ENCODE data around the gene CFAP298. TPM values are rescaled to one million over a fixed set of nuclear protein-coding genes. Genes with fewer than 3 reads are reported as not detected.

Gene CFAP298
- total and polyA plus RNA-seq, 2 donors (not counting 1 experiment from before 2014, with no cell fraction given) = 22.0 to 29.2 TPM

DNA sequence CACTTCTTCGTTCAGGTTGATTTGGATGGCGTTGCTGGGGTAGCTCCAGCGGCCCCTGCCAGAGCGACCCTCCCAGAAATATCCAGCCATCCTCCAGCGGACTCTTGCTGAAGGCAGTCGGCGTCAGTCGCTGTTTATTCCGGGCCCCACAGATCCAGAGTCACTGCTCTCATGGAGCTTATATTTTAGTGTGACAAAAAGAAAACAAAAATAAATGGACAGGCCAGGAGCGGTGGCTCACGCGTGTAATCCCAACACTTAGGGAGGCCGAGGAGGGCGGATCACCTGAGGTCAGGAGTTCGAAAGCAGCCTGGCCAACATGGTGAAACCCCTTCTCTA lies 791 bp upstream of the CFAP298 start:
- Mint-ChIP-seq H3K4me1 (peaks cover 7% of the 10 kb centered on the region), H3K27me3 (peaks cover 5% of the 10 kb centered on the region), H3K27ac (peak overlapping the region; percentile 97), H3K9me3 (ENCODE audit: insufficient read depth) (no peaks in the 10 kb centered on the region), H3K4me3 (peak overlapping the region; percentile 98)
- Histone ChIP-seq H3K27me3 (replicated peaks in 1 of 4; ENCODE audit: control extremely low read depth in 1 of 4, control insufficient read depth in 3 of 4, insufficient read depth in 4 of 4, low read length in 3 of 4) (no peaks in the 10 kb centered on the region), H3K4me3 (ENCODE audit: control extremely low read depth in 1 of 5, extremely low read depth in 1 of 5, insufficient read depth in 1 of 5, low read depth in 2 of 5, low read length in 4 of 5) (peak overlapping the region; percentile 85 to 95 (median 88)), H2AFZ (ENCODE audit: insufficient read depth, low read depth, low read length, poor library complexity, severe bottlenecking) (peak overlapping the region; percentile 95), H3K4me1 (ENCODE audit: control insufficient read depth in 2 of 2, insufficient read depth in 2 of 2, low read length in 2 of 2) (peaks cover 3 to 21% of the 10 kb centered on the region in 2 donors), H3K79me2 (ENCODE audit: control insufficient read depth, insufficient read depth, low read length) (peaks cover 18% of the 10 kb centered on the region), H4K20me1 (ENCODE audit: control insufficient read depth, insufficient read depth, low read length, poor library complexity, severe bottlenecking) (no peaks in the 10 kb centered on the region), H3K4me2 (replicated peaks; ENCODE audit: low read depth, low read length, poor library complexity, severe bottlenecking) (peak overlapping the region; percentile 99), H3K9me3 (ENCODE audit: control extremely low read depth in 1 of 3, control insufficient read depth in 2 of 3, insufficient read depth in 1 of 3, low read length in 2 of 3) (peaks cover 0 to 5% (median 0%) of the 10 kb centered on the region in 3 donors), H3K9ac (ENCODE audit: low read length) (peak overlapping the region; percentile 94), H3K36me3 (replicated peaks in 1 of 2; ENCODE audit: control extremely low read depth in 1 of 2, control insufficient read depth in 1 of 2, extremely low read depth in 1 of 2, insufficient read depth in 2 of 2, low read length in 1 of 2) (peaks cover 2 to 6% of the 10 kb centered on the region in 2 experiments), H3K27ac (ENCODE audit: low read length in 2 of 2) (peak overlapping the region; percentile 78 to 92)
- ChIA-PET POLR2A (interaction anchor here (0.7 to 1.6 kb wide), 4 partner anchors 115 to 220 kb away, joined by 3 to 5 read pairs (median 4); partner anchors contain the start of gene SYNJ1), CTCF (interaction anchor here (1.2 to 3.0 kb wide), 2 partner anchors 13 to 159 kb away, joined by 4 to 21 read pairs; partner anchors contain the start of gene PAXBP1)
- no peak for ATAC-seq (ENCODE audit: low read depth)
- no peak for TF ChIP-seq EZH2 (IDR thresholded peaks at IDR 0.05; ENCODE audit: borderline replicate concordance, insufficient read depth, low read depth, low read length, poor library complexity, severe bottlenecking)
- TF ChIP-seq, protein P1, sequence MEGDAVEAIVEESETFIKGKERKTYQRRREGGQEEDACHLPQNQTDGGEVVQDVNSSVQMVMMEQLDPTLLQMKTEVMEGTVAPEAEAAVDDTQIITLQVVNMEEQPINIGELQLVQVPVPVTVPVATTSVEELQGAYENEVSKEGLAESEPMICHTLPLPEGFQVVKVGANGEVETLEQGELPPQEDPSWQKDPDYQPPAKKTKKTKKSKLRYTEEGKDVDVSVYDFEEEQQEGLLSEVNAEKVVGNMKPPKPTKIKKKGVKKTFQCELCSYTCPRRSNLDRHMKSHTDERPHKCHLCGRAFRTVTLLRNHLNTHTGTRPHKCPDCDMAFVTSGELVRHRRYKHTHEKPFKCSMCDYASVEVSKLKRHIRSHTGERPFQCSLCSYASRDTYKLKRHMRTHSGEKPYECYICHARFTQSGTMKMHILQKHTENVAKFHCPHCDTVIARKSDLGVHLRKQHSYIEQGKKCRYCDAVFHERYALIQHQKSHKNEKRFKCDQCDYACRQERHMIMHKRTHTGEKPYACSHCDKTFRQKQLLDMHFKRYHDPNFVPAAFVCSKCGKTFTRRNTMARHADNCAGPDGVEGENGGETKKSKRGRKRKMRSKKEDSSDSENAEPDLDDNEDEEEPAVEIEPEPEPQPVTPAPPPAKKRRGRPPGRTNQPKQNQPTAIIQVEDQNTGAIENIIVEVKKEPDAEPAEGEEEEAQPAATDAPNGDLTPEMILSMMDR (IDR thresholded peaks at IDR 0.05) = no peak
- 0% methylated on average over 1 of the region's 15 CpGs for WGBS (ENCODE audit: insufficient coverage)
- DNase-seq = no peak
- intact Hi-C loops (cut with micrococcal nuclease) = loop anchor here (1.0 to 10.0 kb wide), 11 partner anchors 99 to 1028 kb away; partner anchors contain the start of genes CRYZL1, GART, IFNAR1 and MIS18A

DNA sequence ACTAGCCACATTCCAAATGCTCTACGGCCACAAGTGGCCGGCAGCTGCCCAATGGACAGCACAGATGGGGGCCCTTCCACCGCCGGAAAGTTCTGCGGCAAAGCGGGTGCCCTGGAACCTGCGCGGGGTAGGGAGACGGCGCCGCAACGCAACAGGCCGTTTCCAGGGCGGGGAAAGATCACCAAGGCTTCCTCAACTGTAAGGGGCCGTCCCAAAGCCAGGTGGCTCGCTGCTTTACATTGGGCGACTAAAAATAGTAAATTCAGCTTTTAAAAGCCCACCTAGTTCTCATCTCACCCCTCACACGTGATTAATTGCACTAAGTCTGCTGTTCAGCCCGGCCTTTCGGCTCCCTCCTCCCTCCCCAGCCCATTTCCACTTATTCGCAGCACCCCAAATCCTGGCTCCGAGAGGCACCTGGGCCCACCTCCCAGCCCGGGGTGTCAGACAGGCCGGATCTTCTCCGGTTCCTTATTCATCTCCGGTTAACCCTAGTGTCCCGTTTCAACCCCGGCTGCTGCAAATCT lies 643 bp downstream of the CFAP298 start:
- Mint-ChIP-seq H3K27me3 (peaks cover 3% of the 10 kb centered on the region), H3K27ac (peak overlapping the region; percentile 97), H3K9me3 (ENCODE audit: insufficient read depth) (no peaks in the 10 kb centered on the region), H3K4me3 (peak overlapping the region; percentile 98), H3K4me1 (peaks cover 7% of the 10 kb centered on the region)
- Histone ChIP-seq H3K4me2 (replicated peaks; ENCODE audit: low read depth, low read length, poor library complexity, severe bottlenecking) (peak overlapping the region; percentile 99), H4K20me1 (ENCODE audit: control insufficient read depth, insufficient read depth, low read length, poor library complexity, severe bottlenecking) (no peaks in the 10 kb centered on the region), H3K9me3 (ENCODE audit: control extremely low read depth in 1 of 3, control insufficient read depth in 2 of 3, insufficient read depth in 1 of 3, low read length in 2 of 3) (peaks cover 0 to 5% (median 0%) of the 10 kb centered on the region in 3 donors), H3K36me3 (replicated peaks in 1 of 2; ENCODE audit: control extremely low read depth in 1 of 2, control insufficient read depth in 1 of 2, extremely low read depth in 1 of 2, insufficient read depth in 2 of 2, low read length in 1 of 2) (peaks cover 2 to 17% of the 10 kb centered on the region in 2 experiments), H2AFZ (ENCODE audit: insufficient read depth, low read depth, low read length, poor library complexity, severe bottlenecking) (peak overlapping the region; percentile 95), H3K27me3 (replicated peaks in 1 of 4; ENCODE audit: control extremely low read depth in 1 of 4, control insufficient read depth in 3 of 4, insufficient read depth in 4 of 4, low read length in 3 of 4) (no peaks in the 10 kb centered on the region), H3K9ac (ENCODE audit: low read length) (peak overlapping the region; percentile 94), H3K4me3 (ENCODE audit: control extremely low read depth in 1 of 5, extremely low read depth in 1 of 5, insufficient read depth in 1 of 5, low read depth in 2 of 5, low read length in 4 of 5) (peak overlapping the region; percentile 85 to 95 (median 88)), H3K79me2 (ENCODE audit: control insufficient read depth, insufficient read depth, low read length) (peaks cover 25% of the 10 kb centered on the region), H3K4me1 (ENCODE audit: control insufficient read depth in 2 of 2, insufficient read depth in 2 of 2, low read length in 2 of 2) (peaks cover 3 to 21% of the 10 kb centered on the region in 2 donors), H3K27ac (ENCODE audit: low read length in 2 of 2) (peak overlapping the region; percentile 78 to 92)
- ATAC-seq (ENCODE audit: low read depth) = no peak
- ChIA-PET POLR2A (interaction anchor here (1.6 kb wide), 1 partner anchor 161 kb away, joined by 4 read pairs; no protein-coding TSS in a partner anchor), CTCF (interaction anchor here (0.6 to 3.0 kb wide), 3 partner anchors 11 to 832 kb away, joined by 4 to 21 read pairs (median 4); partner anchors contain the start of gene PAXBP1)
- intact Hi-C loops (cut with micrococcal nuclease) = loop anchor here (5.0 to 10.0 kb wide), 6 partner anchors 334 to 931 kb away; partner anchors contain the start of genes GART, IFNAR1, MIS18A and SCAF4
- WGBS (ENCODE audit: insufficient coverage) = under 1% methylated on average over 28 of the region's 28 CpGs
- DNase-seq = peak; percentile 63
- TF ChIP-seq, protein P1 (IDR thresholded peaks at IDR 0.05) = no peak
- no peak for TF ChIP-seq EZH2 (IDR thresholded peaks at IDR 0.05; ENCODE audit: borderline replicate concordance, insufficient read depth, low read depth, low read length, poor library complexity, severe bottlenecking)

All from B cell (primary cell).